GM19395 (cell line): ENCODE measurements around the gene MAPK12.
"Not testable (repeated sequence)": the region's sequence is repeated elsewhere in the genome, so short reads cannot be mapped to it uniquely, and the experiment has no call there.

ENCODE experiments used
- ATAC-seq: cut with Tn5 transposase; IDR thresholded peaks from one replicate; pipeline ENCODE4 v1.9.1; 2021; ENCODE audit warnings: mild to moderate bottlenecking, moderate library complexity; ENCODE audit not compliant: unreplicated experiment

Gene MAPK12

DNA sequence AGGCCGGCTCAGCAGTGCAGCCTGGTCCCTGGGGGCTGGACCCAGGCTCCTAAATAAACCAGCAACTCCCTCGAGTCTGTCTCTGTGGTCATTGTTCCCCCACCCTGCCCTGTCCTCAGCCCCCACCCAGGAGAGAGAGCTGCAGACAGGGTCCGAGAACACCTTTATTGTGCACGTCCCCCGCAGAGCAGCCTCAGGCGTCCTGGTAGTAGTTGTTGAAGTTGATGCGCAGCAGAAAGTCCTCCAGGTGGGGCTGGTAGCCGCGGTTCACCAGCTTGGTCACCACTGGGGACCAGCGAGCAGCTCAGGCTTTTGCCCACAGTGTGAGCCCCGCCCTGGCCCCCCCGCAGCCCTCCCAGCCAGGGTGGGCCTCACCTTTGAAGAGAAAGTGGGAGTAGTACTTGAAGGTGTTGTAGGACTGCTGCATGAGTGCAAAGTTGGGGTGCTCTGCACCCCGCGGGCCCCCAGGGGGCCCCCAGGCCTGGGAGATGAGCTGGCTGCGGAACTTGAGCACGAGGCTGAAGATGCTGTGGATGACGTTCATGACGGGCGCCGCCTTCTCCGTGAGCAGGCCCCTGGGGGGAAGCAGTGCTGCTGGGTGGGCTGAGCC is 43.8 kb downstream of the MAPK12 start:
- no peak for ATAC-seq

- no peak for ATAC-seq
These were observed 44.6 kb downstream of the MAPK12 start for GRCh38 chr22:50216684-50217520.

GRCh38 chr22:50216055-50216683 is 45.3 kb downstream of the MAPK12 start:
- no peak for ATAC-seq

GRCh38 chr22:50215297-50216054 is 46.0 kb downstream of the MAPK12 start:
- ATAC-seq: no peak

DNA sequence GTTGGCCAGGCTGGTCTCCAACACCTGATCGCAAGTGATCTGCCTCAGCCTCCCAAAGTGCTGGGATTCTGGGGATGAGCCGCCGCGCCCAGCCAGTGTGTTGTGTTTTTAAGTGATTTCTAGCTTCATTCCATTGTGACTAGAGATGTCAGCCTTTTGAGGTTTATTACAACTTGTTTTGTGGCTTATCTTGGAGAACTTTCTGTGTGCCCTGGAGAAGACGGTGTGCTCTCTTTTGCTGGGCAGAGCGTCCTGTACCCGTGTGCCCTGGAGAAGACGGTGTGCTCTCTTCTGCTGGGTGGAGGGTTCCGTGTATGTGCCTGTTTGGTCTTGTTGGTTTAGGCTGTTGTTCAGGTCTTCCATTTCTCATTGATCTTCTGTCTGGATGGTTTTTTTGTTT is 48.2 kb downstream of the MAPK12 start:
- ATAC-seq: no peak

DNA sequence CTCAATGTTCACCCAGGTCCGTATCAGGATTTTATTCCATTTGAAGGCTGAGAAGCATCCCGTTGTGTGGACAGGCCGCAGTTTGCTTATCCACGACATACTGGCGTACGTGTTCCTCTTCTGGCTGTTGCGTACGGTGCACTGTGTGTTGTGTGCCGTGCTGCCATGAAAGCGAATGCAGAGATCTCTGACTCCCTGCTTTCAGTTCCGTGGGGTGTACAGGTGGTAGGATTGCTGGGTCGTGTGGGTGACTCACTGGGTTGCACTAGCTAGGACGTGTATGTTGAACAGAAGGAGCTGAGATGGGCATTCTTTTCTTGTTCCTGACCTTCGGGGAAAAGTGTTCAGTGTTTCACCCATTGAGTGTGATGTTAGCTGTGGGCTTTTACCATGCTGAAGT is 50.3 kb downstream of the MAPK12 start:
- no peak for ATAC-seq

DNA sequence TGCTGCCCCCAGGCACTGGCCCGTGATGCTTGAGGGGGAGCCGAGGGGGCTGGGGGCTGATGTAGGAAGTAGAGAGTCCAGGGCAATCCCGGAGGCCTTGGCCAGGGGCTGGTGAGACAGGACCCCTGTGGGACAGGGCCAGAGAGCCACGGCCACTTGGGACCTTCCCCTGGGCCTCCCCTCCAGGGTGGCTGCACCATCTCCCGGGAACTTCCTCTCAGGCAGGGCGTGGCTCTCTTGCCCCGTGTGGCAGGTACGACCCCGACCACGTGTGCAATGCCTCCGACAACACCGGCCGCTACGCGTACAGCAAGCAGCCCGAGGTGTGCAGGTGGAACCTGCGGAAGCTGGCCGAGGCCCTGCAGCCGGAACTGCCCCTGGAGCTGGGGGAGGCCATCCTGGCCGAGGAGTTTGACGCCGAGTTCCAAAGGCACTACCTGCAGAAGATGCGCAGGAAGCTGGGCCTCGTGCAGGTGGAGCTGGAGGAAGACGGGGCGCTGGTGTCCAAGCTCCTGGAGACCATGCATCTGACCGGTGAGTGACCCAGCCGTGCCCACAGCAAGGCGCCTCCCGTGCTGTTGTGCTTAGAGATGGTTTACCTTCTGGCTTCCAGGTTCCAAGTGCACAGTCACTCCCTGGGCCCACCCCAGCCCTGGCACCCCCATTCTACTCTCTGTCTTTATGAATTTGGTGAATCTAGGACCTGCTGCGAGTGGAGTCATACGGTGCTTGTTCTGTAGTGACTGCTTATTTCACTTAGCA is 50.9 kb downstream of the MAPK12 start:
- ATAC-seq: no peak

- no peak for ATAC-seq
These were observed 51.6 kb downstream of the MAPK12 start for GRCh38 chr22:50209893-50210292.

DNA sequence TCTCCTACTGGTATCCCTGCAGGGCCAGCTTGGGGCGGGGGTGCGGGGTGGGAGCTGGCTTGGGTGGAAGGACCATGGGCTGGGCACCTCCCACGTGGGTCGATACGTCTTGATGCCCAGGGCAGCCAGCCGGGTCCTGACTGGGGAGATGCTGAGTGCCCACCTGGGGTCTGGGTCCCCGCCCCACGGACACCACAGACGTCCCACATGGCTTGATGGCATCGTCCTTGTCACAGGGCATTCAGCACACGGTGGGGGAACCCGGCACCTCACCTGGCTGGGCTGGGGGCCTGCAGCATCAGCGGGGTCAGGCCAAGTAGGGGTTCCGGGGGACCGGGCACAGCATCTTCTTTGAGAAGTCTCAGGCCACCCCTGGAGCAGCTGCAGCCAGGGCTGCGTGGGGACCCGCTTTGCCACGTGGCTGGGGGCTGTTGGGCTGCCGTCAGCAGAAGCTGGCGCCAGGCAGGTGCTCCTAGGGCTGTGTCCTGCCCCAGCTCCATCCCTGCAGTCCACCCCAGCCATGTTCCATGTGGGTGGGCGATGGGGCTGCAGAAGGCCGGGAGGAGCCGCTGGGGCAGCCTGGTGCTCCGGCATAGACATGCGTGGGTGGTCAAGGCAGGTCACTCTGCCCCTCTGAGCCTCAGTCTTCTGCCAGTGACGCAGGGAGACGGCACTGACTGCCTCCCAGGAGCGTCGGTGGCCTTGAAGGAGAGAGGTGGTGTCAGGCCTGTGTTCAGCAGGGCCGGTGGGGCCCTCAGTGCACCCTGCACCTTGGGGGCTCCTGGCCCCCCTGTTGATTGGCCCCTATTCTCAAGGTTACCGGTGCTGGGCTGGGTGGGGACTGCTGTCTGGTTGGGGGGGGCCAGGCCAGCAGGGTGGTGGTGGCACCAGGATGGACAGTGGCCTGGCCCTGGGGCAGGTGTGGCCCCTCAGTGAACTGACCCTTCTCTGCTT is 52.3 kb downstream of the MAPK12 start:
- ATAC-seq: no peak

GRCh38 chr22:50208430-50208938 is 53.0 kb downstream of the MAPK12 start:
- ATAC-seq: no peak

- ATAC-seq: no peak
These were observed 53.9 kb downstream of the MAPK12 start for GRCh38 chr22:50207383-50208140.

GRCh38 chr22:50206599-50206998 is 54.9 kb downstream of the MAPK12 start:
- ATAC-seq: no peak

DNA sequence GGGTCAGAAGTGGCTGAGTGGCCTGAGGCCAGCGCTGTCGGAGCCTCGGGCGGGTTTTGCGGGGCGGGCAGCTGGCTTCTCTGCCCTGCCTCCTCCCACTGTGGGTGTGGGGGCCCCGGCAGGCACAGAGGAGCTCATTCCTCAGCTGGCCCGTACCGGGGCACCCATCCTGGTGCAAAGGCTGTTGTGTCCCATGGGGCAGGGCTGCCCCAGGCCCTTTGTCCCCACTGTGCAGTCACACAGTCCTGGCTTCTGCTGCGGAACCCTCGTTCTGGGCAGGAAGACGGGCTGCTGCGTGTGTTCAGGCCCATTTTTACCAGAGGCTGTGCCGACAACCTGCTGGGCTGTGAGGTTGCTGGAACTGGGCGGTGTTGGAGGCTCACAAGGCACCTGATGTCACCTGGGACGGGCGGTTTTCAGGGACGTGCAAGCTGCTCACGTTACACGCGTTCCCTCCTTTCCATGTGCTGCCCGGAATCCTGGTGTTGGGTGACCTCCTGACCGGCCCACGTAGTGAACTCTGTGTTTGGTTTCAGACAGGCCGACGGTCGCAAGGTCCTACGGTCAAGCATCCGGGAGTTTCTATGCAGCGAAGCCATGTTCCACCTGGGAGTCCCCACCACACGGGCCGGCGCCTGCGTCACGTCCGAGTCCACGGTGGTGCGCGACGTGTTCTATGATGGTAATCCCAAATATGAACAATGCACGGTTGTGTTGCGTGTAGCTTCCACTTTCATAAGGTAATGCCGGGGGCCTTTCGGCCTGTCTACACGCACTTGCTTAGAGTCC is 55.5 kb downstream of the MAPK12 start:
- no peak for ATAC-seq

- ATAC-seq: not testable (repeated sequence)
These were observed 56.5 kb downstream of the MAPK12 start for GRCh38 chr22:50204998-50205397.

DNA sequence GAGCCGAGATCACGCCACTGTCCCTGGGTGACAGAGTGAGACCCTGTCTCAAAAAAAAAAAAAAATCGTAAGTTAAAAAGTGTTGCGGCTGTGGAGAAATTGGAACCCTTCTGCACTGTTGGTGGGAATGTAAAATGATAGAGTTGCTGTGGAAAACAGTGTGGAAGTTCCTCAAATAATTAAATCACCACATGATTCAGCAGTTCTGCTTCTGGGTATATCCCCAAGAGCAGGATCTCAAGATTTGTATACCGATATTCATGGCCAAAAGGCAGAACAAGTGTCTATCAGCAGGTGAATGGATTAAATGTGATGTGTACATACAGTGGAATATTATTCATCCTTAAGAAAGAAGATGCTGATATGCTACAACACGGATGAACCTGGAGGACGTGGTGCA is 56.9 kb downstream of the MAPK12 start:
- ATAC-seq: no peak

GRCh38 chr22:50203288-50203687 is 58.2 kb downstream of the MAPK12 start:
- no peak for ATAC-seq
